Panc1 (cell line): ENCODE results near the gene FILIP1L. TPM values are rescaled to one million over a fixed set of nuclear protein-coding genes. Genes with fewer than 3 reads are reported as not detected.

Experiments used
- ATAC-seq: fragments of 200-7000 bp; cut with Tn5 transposase; 2 replicates; pipeline ENCODE4 v1.9.1; 2020; ENCODE audit warnings: mild to moderate bottlenecking, moderate library complexity
- BruUV-seq: library from RNA; stranded (reverse); fragments of 400-500 nt; replicated peaks from 2 replicates; lab custom pipeline; 2021; lab: Mats Ljungman, UMichigan
- CTCF ChIA-PET: fragments of 300-600 bp; sonication (Branson Sonifier 250); formaldehyde crosslinking; loops from one replicate; lab custom pipeline; 2022; ENCODE audit warnings: antibody characterized with exemption; lab: Charles Lee
- POLR2A ChIA-PET: fragments of 300-600 bp; sonication (Branson Sonifier 250); formaldehyde crosslinking; loops from one replicate; lab custom pipeline; 2022; ENCODE audit warnings: antibody characterized with exemption; lab: Charles Lee
- DNase-seq: peaks from one replicate; pipeline ENCODE4 v3.0.0-alpha.2; 2010; ENCODE audit warnings: low read depth, low spot score
- H3K27ac ChIP-seq: 2 replicates; pipeline ENCODE4 v1.5.1; 2011; ENCODE audit warnings: mild to moderate bottlenecking, low read length, inconsistent platforms
- H3K27me3 ChIP-seq: fragments of 200-500 bp; sonication (Bioruptor generic); 2 replicates; pipeline ENCODE4 v1.6.0; 2014; ENCODE audit warnings: low read length, inconsistent platforms; ENCODE audit not compliant: control insufficient read depth, insufficient read depth
- H3K36me3 ChIP-seq: fragments of 200-500 bp; sonication (Bioruptor generic); 2 replicates; pipeline ENCODE4 v1.5.1; 2014; ENCODE audit warnings: inconsistent platforms, mild to moderate bottlenecking, low read length, moderate library complexity; ENCODE audit not compliant: control insufficient read depth, insufficient read depth
- H3K4me1 ChIP-seq: 2 replicates; pipeline ENCODE4 v1.5.1; 2011; ENCODE audit warnings: inconsistent platforms, mild to moderate bottlenecking, low read length, moderate library complexity; ENCODE audit not compliant: control insufficient read depth, insufficient read depth
- H3K4me3 ChIP-seq, 2 experiments: 2 replicates each; pipeline ENCODE4 v1.5.1; 2011 to 2012; ENCODE audit warnings: low read depth in 2 of 2, low read length in 2 of 2, mild to moderate bottlenecking in 2 of 2, inconsistent platforms in 1 of 2, moderate library complexity in 1 of 2
- H3K9me3 ChIP-seq: fragments of 200-500 bp; sonication (Bioruptor generic); 2 replicates; pipeline ENCODE4 v1.5.1; 2014; ENCODE audit warnings: low read depth, mild to moderate bottlenecking, inconsistent platforms, low read length, moderate library complexity; ENCODE audit not compliant: control insufficient read depth, insufficient read depth
- POLR2AphosphoS5 ChIP-seq: IDR thresholded peaks from 2 replicates; pipeline ENCODE4 v1.6.1; 2012; ENCODE audit warnings: mild to moderate bottlenecking, low read depth, low read length, moderate library complexity
- SIN3A ChIP-seq: IDR thresholded peaks from 2 replicates; pipeline ENCODE4 v1.6.1; 2012; ENCODE audit warnings: low read depth, mild to moderate bottlenecking, low read length, moderate library complexity, borderline replicate concordance; ENCODE audit not compliant: insufficient read depth
- TCF7L2 ChIP-seq: IDR thresholded peaks from 2 replicates; pipeline ENCODE4 v1.6.1; 2011; ENCODE audit warnings: mild to moderate bottlenecking, low read depth, low read length, inconsistent platforms
- in situ Hi-C: cut with HindIII; loops from 2 replicates; pipeline ENCODE4 v1.10.0; 2016; ENCODE audit warnings: low sequenced_read_pairs, low pct_unique_long_range_greater_than_20kb
- intact Hi-C: fragments of 100-400 bp; cut with micrococcal nuclease; formaldehyde crosslinking; loops from one replicate; pipeline ENCODE4 v1.10.0; 2022; ENCODE audit not compliant: unreplicated experiment
- total RNA-seq: library from RNA; stranded (reverse); gene quantifications from one replicate; pipeline ENCODE4 v1.2.1, GENCODE V29; 2021; ENCODE audit not compliant: unreplicated experiment
- TF ChIP-seq, protein P1 (sequence below): fragments of 450-650 bp; IDR thresholded peaks from 2 replicates; pipeline ENCODE4 v1.5.1; 2017; ENCODE audit warnings: mild to moderate bottlenecking
- TF ChIP-seq, protein P2 (sequence below), 2 experiments: IDR thresholded peaks; 2 replicates each; pipeline ENCODE4 v1.6.1; 2011 to 2012; ENCODE audit warnings: low read depth in 2 of 2, control low read depth in 1 of 2, low read length in 1 of 2, mild to moderate bottlenecking in 1 of 2, moderate library complexity in 1 of 2; ENCODE audit not compliant: insufficient read depth in 1 of 2

Gene FILIP1L
- total RNA-seq, 1 experiment from 2014 or later = 3.2 TPM

DNA sequence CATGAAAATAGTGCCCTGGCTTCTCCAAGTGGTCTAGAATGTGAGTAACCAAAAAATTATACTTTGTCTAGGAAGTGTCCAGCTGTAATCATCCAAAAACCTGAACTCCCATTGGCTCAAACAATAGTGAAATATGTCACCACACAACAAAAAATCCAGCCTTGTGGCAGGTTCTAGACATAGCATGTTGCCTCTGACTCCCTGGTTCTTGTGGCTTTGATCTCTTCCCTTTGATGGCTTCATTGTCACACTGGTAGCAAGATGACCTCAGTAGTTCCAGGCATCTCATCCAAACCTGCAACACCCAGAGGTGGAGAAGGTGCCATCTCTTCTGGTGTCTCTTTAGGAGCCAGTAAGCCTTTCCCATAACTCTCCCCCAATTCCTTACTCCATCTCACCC is 222.0 kb downstream of the FILIP1L start:
- CTCF ChIA-PET = interaction anchor here (0.5 kb wide), 1 partner anchor 64 kb away, joined by 4 read pairs; no protein-coding TSS in a partner anchor
- TF ChIP-seq, protein P1, sequence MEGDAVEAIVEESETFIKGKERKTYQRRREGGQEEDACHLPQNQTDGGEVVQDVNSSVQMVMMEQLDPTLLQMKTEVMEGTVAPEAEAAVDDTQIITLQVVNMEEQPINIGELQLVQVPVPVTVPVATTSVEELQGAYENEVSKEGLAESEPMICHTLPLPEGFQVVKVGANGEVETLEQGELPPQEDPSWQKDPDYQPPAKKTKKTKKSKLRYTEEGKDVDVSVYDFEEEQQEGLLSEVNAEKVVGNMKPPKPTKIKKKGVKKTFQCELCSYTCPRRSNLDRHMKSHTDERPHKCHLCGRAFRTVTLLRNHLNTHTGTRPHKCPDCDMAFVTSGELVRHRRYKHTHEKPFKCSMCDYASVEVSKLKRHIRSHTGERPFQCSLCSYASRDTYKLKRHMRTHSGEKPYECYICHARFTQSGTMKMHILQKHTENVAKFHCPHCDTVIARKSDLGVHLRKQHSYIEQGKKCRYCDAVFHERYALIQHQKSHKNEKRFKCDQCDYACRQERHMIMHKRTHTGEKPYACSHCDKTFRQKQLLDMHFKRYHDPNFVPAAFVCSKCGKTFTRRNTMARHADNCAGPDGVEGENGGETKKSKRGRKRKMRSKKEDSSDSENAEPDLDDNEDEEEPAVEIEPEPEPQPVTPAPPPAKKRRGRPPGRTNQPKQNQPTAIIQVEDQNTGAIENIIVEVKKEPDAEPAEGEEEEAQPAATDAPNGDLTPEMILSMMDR = no peak; the same call in 1 of the 2 replicates
- TF ChIP-seq SIN3A = no peak
- TF ChIP-seq, protein P2, sequence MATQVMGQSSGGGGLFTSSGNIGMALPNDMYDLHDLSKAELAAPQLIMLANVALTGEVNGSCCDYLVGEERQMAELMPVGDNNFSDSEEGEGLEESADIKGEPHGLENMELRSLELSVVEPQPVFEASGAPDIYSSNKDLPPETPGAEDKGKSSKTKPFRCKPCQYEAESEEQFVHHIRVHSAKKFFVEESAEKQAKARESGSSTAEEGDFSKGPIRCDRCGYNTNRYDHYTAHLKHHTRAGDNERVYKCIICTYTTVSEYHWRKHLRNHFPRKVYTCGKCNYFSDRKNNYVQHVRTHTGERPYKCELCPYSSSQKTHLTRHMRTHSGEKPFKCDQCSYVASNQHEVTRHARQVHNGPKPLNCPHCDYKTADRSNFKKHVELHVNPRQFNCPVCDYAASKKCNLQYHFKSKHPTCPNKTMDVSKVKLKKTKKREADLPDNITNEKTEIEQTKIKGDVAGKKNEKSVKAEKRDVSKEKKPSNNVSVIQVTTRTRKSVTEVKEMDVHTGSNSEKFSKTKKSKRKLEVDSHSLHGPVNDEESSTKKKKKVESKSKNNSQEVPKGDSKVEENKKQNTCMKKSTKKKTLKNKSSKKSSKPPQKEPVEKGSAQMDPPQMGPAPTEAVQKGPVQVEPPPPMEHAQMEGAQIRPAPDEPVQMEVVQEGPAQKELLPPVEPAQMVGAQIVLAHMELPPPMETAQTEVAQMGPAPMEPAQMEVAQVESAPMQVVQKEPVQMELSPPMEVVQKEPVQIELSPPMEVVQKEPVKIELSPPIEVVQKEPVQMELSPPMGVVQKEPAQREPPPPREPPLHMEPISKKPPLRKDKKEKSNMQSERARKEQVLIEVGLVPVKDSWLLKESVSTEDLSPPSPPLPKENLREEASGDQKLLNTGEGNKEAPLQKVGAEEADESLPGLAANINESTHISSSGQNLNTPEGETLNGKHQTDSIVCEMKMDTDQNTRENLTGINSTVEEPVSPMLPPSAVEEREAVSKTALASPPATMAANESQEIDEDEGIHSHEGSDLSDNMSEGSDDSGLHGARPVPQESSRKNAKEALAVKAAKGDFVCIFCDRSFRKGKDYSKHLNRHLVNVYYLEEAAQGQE (IDR thresholded peaks at IDR 0.05; ENCODE audit: insufficient read depth in 1 of 2, low read depth in 2 of 2, low read length in 1 of 2) = no peak
- no peak for TF ChIP-seq TCF7L2
- TF ChIP-seq POLR2AphosphoS5 = no peak
- in situ Hi-C loops = no loop called here
- no peak for DNase-seq
- intact Hi-C loops = no loop called here
- no peaks in the 10 kb centered on the region for H3K9me3 ChIP-seq
- no TSS peak for BruUV-seq
- POLR2A ChIA-PET = no interaction called here
- no peak overlapping the region for H3K27ac ChIP-seq
- no peak overlapping the region for H3K4me3 ChIP-seq
- ATAC-seq = no peak
- no peaks in the 10 kb centered on the region for H3K27me3 ChIP-seq
- peaks cover 10% of the 10 kb centered on the region for H3K4me1 ChIP-seq
- no peaks in the 10 kb centered on the region for H3K36me3 ChIP-seq

DNA sequence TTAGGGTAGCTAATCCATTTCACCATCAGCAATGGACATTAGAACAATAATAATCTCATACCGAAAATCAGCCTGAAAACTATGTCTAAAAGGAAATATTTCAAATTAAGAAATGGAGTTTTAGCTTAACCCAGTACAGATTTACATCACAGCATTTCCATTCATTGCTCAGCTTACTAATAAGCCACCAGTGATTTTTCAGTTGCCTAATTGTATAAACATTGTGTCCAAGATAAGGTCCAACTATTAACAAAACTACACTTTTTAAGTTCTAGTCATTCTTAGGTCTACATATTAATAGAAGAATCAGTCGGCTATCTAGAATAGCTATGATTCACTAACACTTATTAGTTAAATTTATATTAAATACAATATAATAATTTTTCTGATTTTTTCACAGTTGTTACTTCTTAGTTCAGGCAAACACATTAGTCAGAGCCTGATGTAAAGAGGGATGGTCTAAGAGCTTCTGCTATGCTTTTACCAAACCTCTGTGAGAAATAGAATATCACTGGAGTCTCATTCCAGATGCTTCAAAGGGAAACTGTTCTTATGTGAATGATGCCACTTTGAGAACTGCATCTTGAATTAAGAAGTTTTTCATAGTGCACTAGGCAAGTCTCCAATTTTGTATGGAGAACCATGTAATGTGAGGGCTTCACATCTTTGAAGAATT is 222.6 kb downstream of the FILIP1L start:
- ChIA-PET CTCF (interaction anchor here (0.5 kb wide), 1 partner anchor 63 kb away, joined by 4 read pairs; no protein-coding TSS in a partner anchor), POLR2A (no interaction called here)
- intact Hi-C loops = no loop called here
- BruUV-seq = no TSS peak
- no peak for ATAC-seq
- Histone ChIP-seq H3K9me3 (no peaks in the 10 kb centered on the region), H3K36me3 (no peaks in the 10 kb centered on the region), H3K4me3 (no peak overlapping the region), H3K27ac (no peak overlapping the region), H3K4me1 (peaks cover 10% of the 10 kb centered on the region), H3K27me3 (no peaks in the 10 kb centered on the region)
- TF ChIP-seq SIN3A = no peak
- no peak for TF ChIP-seq POLR2AphosphoS5
- TF ChIP-seq, protein P1 = no peak
- TF ChIP-seq, protein P2 (IDR thresholded peaks at IDR 0.05; ENCODE audit: insufficient read depth in 1 of 2, low read depth in 2 of 2, low read length in 1 of 2) = no peak
- TF ChIP-seq TCF7L2 = no peak
- DNase-seq = no peak
- in situ Hi-C loops = no loop called here
